Measurements from ENCODE around the gene UBASH3B.
"Not testable (repeated sequence)": the region's sequence is repeated elsewhere in the genome, so short reads cannot be mapped to it uniquely, and the experiment has no call there.

Gene UBASH3B, protein sequence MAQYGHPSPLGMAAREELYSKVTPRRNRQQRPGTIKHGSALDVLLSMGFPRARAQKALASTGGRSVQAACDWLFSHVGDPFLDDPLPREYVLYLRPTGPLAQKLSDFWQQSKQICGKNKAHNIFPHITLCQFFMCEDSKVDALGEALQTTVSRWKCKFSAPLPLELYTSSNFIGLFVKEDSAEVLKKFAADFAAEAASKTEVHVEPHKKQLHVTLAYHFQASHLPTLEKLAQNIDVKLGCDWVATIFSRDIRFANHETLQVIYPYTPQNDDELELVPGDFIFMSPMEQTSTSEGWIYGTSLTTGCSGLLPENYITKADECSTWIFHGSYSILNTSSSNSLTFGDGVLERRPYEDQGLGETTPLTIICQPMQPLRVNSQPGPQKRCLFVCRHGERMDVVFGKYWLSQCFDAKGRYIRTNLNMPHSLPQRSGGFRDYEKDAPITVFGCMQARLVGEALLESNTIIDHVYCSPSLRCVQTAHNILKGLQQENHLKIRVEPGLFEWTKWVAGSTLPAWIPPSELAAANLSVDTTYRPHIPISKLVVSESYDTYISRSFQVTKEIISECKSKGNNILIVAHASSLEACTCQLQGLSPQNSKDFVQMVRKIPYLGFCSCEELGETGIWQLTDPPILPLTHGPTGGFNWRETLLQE

DNA sequence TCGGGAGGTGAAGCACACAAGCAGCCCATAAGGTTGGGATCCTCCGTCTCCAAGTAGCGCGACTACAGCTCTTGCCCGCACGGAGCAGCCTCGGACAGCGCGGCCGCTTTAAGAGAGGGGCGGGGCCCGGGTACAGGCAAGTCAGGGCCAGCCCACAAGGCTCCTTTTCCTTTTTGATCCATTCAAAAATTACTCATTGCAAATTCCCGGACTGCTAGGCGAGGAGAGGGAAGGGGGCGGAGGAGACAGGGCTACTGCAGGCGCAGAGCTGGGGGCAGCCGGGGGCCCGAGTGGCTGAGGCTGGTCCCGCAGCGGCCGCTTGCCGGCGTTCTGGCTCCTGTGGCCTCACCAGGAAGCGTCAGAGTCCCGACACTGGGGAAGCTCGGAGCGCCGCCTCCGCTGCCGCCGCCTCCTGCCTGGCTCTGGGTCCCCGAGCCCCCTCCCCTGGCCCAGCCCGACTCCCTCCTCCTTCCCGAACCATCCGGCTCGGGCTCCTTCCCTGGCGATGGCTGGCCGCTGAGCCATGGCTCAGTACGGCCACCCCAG, at the start of gene UBASH3B:
Gene UBASH3B (plus strand): TSS at position 196 of the 546 bp plus-strand sequence. CDS start 328 bp downstream, at position 524.
- H3K9me3 Mint-ChIP-seq = no peaks in the 10 kb centered on the region
- peak; percentile 83 for ATAC-seq
- peak within 1 kb of the TSS; percentile 96 for H3K4me3 Mint-ChIP-seq
- H3K27me3 Mint-ChIP-seq = peaks cover 31% of the 10 kb centered on the region
- H3K36me3 Mint-ChIP-seq = no peaks in the 10 kb centered on the region
- H3K27ac Mint-ChIP-seq = peak within 1 kb of the TSS; percentile 85
- peaks cover 26% of the 10 kb centered on the region for H3K4me1 Mint-ChIP-seq

DNA sequence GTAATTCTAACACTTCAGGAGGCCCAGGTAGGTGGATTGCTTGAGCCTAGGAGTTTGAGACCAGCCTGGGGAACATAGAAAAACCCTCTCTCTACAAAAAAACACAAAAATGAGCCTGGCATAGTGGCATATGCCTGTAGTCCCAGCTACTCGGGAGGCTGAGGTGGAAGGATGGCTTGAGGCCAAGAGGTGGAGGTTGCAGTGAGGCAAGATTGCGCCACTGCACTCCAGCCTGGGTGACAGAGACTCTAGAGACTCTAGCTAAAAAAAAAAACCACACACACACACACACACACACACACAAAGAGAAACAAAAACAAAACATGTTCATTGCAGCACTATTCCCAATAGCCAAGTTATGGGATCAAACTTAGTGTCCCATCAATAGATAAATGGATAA, 48.4 kb upstream of the UBASH3B start:
- peaks cover 12% of the 10 kb centered on the region for H3K27me3 Mint-ChIP-seq
- not testable (repeated sequence) for H3K9me3 Mint-ChIP-seq, H3K36me3 Mint-ChIP-seq, ATAC-seq, H3K27ac Mint-ChIP-seq, H3K4me3 Mint-ChIP-seq, H3K4me1 Mint-ChIP-seq

DNA sequence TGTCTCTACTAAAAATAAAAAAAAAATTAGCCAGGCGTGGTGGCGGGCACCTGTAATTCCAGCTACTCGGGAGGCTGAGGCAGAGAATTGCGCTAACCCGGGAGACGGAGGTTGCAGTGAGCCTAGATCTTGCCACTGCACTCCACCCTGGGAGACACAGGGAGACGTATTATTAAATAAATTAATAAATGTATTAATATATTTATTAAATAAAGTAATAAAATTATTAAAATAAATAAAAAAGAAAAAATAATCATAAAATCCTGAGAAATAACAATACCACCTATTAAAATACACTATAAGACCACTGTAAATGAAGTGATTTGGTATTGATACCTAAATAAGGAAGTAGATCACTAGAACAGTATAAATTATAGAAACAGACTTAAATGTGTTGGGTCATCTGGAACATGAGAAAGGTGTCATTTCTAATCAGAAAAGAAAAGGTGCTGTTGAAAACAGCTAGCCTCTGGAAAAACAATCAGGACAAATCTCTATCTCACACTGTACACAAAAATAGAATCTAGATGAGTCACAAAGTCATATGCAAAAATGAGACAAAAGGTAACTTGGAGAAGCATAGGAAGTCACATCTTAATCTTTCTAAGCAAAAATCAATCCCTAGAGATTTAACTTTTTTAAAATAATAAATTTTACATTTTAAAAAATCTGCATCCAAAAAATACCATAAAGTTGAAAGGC, 43.2 kb upstream of the UBASH3B start:
- H3K9me3 Mint-ChIP-seq = no peaks in the 10 kb centered on the region
- H3K27ac Mint-ChIP-seq = no peak overlapping the region
- no peak for ATAC-seq
- H3K4me1 Mint-ChIP-seq = no peaks in the 10 kb centered on the region
- peaks cover 17% of the 10 kb centered on the region for H3K27me3 Mint-ChIP-seq
- H3K4me3 Mint-ChIP-seq = no peak overlapping the region
- H3K36me3 Mint-ChIP-seq = no peaks in the 10 kb centered on the region

DNA sequence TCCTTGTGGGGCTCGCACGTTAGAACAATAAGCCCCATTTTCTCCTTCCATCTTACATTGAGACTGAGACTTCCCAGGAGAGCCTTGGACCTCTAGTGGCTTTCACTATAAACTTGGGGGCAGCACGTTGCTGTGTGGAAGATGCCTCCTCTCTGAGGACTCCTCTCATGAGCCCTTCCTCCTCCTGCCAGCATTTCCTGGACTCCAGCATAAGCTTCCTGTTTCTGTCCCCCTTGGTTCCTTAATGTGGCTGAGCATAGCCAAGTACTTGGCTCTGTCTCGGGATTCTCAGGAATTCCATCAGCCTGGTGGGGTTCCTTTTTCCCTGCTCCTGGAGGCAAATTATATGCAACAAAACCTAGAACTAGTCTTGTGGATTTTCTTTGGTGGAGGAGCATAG, 38.8 kb upstream of the UBASH3B start:
- Mint-ChIP-seq H3K4me1 (no peaks in the 10 kb centered on the region), H3K9me3 (no peaks in the 10 kb centered on the region), H3K27ac (no peak overlapping the region), H3K27me3 (peaks cover 9% of the 10 kb centered on the region), H3K4me3 (no peak overlapping the region), H3K36me3 (no peaks in the 10 kb centered on the region)
- no peak for ATAC-seq

DNA sequence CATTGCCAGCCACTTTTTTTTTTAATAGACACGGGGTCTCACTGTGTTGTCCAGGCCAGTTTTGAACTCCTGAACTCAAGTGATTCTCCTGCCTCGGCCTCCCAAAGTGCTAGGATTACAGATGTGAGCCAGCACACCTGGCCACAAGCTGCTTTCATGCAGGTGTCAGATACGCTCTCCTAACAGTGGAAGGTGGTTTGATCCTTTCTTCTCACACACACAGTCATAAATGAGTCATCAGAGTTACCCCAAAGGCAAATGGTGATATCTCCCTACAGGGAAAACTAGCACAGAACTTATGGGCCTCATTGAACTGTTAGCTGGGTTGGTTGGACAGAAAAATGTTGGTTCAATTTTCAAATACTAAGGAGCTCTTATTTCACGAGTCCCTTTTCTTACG, 38.2 kb upstream of the UBASH3B start:
- Mint-ChIP-seq H3K9me3 (no peaks in the 10 kb centered on the region), H3K27me3 (peaks cover 9% of the 10 kb centered on the region), H3K36me3 (no peaks in the 10 kb centered on the region), H3K4me1 (no peaks in the 10 kb centered on the region), H3K27ac (no peak overlapping the region), H3K4me3 (no peak overlapping the region)
- ATAC-seq = no peak

DNA sequence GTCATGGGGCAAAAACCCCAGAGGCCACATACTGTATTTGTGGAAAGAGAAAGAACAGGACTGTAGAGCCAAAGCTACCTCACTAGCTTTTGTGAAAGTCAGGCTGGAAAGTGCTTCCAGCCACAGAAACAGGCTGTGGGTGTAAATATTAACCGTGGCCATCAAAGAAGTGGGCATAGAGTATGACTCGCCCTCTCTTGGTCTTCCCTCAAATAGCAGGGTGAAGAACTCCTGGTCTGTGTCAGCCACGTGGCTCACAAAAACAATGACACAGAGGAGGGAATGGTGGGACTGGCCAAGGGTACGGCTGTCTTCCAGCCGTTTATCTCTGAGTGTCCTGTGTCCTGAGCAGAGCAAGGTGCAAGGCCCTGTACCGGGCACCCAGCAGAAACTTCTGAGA, 37.6 kb upstream of the UBASH3B start:
- no peaks in the 10 kb centered on the region for H3K36me3 Mint-ChIP-seq
- peaks cover 9% of the 10 kb centered on the region for H3K27me3 Mint-ChIP-seq
- no peaks in the 10 kb centered on the region for H3K4me1 Mint-ChIP-seq
- no peak overlapping the region for H3K27ac Mint-ChIP-seq
- no peak for ATAC-seq
- no peak overlapping the region for H3K4me3 Mint-ChIP-seq
- no peaks in the 10 kb centered on the region for H3K9me3 Mint-ChIP-seq

DNA sequence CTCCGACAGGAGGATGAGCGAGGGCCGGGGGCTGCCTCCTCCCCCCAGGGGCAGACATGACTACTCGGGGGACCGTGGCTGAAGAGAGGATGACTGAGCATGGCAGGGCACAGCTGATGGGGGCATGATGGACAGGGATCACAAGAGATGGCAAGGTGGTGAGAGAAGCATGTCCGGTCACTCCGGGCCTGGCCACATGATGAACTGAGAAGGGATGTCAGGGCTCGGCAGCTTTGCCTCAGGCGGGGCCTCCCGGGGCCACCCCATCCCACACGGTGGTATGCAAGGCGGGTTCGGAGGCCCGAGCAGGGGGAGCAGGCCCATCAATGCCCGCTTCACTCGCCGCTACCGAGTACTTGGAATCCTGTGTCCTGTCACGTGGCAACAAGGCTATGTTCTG, 36.6 kb upstream of the UBASH3B start:
- Mint-ChIP-seq H3K36me3 (no peaks in the 10 kb centered on the region), H3K4me3 (no peak overlapping the region), H3K27ac (no peak overlapping the region), H3K27me3 (peaks cover 9% of the 10 kb centered on the region), H3K4me1 (no peaks in the 10 kb centered on the region), H3K9me3 (no peaks in the 10 kb centered on the region)
- ATAC-seq = no peak

DNA sequence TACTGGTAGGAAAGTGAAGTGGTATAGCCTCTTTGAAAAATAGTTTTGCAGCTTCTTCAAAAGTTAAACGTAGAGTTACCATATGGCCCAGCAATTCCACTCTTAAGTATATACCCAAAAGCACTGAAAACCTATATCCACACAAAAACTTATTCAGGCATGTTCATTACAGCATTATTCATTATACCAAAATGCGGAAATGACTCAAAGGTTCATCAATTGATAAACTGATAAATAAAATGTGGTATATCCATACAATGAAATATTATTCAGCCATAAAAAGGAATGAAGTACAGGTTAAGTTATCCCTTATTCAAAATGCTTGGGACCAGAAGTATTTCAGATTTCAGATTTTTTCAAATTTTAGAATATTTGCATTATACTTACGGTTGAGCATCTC, 35.8 kb upstream of the UBASH3B start:
- Mint-ChIP-seq H3K36me3 (no peaks in the 10 kb centered on the region), H3K27me3 (peaks cover 9% of the 10 kb centered on the region), H3K27ac (no peak overlapping the region), H3K4me3 (no peak overlapping the region), H3K9me3 (no peaks in the 10 kb centered on the region), H3K4me1 (no peaks in the 10 kb centered on the region)
- no peak for ATAC-seq

DNA sequence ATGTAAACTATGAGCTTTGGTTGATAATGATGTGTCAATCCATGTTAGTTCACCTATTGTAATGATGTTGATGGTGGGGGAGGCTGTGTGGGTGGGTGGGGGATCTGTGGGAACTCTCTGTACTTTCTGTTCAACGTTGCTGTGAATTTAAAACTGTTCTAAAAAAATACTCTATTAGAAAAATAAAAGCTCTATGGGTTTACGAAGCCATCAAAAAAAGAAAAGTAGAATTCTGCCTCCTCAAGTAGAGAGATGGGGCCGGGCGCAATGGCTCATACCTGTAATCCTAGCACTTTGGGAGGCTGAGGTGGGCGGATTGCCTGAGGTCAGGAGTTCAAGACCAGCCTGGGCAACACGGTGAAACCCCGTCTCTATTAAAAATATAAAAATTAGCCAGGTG, 30.0 kb upstream of the UBASH3B start:
- H3K4me1 Mint-ChIP-seq, H3K36me3 Mint-ChIP-seq, H3K4me3 Mint-ChIP-seq, H3K27me3 Mint-ChIP-seq, H3K27ac Mint-ChIP-seq, ATAC-seq, H3K9me3 Mint-ChIP-seq: not testable (repeated sequence)

DNA sequence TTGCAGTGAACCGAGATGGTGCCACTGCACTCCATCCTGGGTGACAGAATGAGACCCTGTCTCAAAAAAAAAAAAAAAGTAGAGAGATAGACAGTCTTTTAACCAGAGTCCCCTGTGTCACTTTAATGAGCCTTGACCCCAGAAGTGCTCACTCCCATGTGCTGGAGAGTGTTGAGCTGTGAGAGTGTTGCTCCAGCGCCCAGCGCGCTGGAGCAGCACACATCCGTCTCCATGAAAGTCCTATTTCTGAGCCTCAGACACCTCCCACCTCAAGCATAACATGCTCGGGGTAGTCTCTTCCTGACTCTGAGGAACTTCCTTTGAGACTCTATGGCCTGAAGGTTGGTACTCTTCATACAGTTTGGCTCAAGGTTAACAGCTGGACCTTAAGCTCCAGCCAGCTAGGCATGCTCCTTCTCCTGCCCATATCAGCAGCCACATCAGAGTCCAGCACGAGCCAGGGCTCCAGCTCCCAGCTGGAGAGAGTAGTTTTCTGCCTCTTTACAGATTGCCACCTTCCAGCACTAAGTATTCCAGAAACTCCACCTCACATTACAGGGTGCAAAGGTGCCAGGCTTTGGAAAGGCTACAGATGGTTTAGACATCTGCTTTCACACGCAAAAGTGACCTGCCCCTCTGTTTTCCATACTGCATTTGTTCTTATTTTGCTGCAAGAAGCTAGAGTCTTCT, 29.4 kb upstream of the UBASH3B start:
- no peak overlapping the region for H3K4me3 Mint-ChIP-seq
- no peak for ATAC-seq
- no peaks in the 10 kb centered on the region for H3K9me3 Mint-ChIP-seq
- H3K36me3 Mint-ChIP-seq = no peaks in the 10 kb centered on the region
- no peak overlapping the region for H3K27ac Mint-ChIP-seq
- H3K4me1 Mint-ChIP-seq = peaks cover 7% of the 10 kb centered on the region
- no peaks in the 10 kb centered on the region for H3K27me3 Mint-ChIP-seq

DNA sequence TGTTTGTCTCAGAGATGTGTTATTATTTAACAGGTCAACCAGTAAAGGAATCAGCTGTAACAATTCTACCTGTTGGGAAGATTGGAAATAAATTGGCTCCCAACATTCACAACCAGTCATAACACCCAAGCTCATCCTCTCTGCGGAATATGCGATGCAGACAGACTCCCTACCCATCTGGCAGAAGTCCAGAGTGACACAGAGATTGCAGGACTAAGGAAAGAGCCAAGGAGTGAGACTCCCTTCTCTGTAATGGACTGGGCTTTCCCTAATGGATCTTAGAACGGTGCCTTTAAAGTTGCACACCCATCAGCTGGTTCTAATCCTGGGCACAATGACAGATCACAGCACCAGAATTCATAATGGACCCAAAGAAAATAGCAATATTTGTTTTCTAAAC, 27.8 kb upstream of the UBASH3B start:
- H3K9me3 Mint-ChIP-seq = no peaks in the 10 kb centered on the region
- H3K4me3 Mint-ChIP-seq = no peak overlapping the region
- H3K27ac Mint-ChIP-seq = no peak overlapping the region
- H3K4me1 Mint-ChIP-seq = peaks cover 7% of the 10 kb centered on the region
- H3K27me3 Mint-ChIP-seq = no peaks in the 10 kb centered on the region
- ATAC-seq = no peak
- H3K36me3 Mint-ChIP-seq = no peaks in the 10 kb centered on the region

DNA sequence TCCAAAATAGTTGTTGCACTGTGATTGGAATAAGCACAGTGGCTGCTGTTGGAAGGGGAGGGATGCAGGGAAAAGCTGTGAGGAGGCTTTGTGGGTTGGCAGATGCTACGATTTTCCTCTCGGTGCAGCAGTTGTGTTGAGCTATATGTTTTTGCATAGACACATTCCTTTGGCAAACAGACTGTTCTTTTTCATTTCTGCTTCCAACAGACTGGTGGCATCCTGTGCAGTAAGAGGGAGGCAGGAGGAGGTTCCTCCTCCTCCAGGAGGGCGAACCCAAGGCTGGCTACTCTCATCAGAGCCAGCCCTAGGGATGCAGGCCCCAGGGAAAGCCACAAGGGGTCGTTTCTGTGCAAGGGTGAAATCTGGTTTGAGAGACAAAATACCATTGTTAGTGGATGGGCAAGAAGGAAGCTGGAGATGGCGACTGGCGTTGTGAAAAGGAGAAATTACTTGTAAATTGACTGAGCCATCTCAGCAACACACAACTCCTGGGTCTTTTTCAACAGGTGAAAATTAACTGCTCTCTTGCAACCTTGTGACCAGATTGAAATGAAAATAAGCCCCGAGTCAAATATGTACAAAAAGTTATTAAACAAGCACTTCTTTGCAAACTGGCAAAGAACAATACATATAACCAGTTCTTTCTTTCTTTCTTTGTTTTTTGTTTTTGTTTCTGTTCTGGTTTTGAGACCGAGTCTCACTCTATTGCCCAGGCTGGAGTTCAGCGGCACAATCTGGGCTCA, 26.5 kb upstream of the UBASH3B start:
- peak; percentile 58 for ATAC-seq
- Mint-ChIP-seq H3K4me1 (peaks cover 7% of the 10 kb centered on the region), H3K27ac (no peak overlapping the region), H3K27me3 (no peaks in the 10 kb centered on the region), H3K4me3 (no peak overlapping the region), H3K9me3 (no peaks in the 10 kb centered on the region), H3K36me3 (no peaks in the 10 kb centered on the region)

DNA sequence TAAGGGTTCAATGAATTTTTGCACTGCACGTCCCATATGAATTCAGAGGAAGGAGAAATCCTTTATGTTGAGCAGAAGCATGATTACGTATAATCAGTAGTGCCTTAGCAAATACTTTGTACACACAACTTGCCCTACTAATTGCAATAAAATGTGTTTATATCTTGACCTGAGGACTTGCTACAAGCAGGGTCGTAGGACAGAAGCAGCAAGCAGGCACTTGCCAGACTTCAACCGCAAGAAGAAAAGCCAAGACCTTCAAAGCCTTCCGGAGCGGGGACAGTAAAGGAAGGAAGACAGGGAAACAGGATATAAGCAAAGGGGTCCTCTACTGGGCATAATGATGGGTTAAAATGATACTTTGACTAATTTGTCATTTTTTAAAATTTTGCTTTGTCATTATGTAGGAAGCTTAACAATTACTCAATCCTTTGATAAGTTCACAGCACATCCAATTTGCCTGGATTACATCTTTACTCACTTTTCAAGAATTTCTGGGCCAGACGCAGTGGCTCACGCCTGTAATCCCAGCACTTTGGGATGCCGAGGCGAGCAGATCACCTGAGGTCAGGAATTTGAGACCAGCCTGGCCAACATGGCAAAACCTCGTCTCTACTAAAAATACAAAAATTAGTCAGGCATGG, 23.2 kb upstream of the UBASH3B start:
- Mint-ChIP-seq H3K36me3 (no peaks in the 10 kb centered on the region), H3K4me1 (peaks cover 7% of the 10 kb centered on the region), H3K27ac (no peak overlapping the region), H3K9me3 (no peaks in the 10 kb centered on the region), H3K4me3 (no peak overlapping the region), H3K27me3 (no peaks in the 10 kb centered on the region)
- no peak for ATAC-seq

DNA sequence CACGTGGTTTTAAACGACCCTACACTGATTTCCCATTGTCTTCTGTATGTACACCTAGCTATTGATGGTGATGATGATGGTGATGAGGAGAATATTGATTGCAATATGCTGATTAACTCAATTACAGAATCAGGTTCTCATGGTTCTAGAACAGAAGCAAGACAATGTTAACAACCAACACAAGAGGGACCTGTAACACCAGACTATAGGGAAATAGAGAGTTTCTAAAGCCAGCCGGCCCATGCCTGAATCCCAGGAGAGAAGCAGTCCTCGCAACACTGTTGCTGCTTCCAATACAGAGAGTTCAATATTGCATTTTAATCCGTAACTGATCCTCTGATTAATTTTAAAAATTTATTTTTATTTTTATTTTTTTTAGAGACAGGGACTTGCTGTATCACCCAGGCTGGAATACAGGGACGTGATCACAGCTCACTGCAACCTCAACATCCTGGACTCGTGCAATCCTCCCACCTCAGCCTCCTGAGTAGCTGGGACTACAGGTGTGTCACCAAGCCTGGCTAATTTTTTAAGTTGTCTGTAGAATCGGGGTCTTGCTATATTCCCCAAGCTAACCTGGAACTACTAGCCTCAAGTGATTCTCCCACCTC, 22.2 kb upstream of the UBASH3B start:
- peak; percentile 64 for ATAC-seq
- Mint-ChIP-seq H3K27me3 (no peaks in the 10 kb centered on the region), H3K27ac (no peak overlapping the region)

More for the DNA sequence above, 22.2 kb upstream of the UBASH3B start:
- no peak overlapping the region for H3K4me3 Mint-ChIP-seq
- peaks cover 7% of the 10 kb centered on the region for H3K4me1 Mint-ChIP-seq
- no peaks in the 10 kb centered on the region for H3K36me3 Mint-ChIP-seq
- no peaks in the 10 kb centered on the region for H3K9me3 Mint-ChIP-seq
